NCI-H1048 (cell line): Measurements from ENCODE around the gene TAOK2.
A peak's percentile ranks its signal among the peaks of the same experiment; 100 is the strongest.
"Not testable (repeated sequence)": the region's sequence is repeated elsewhere in the genome, so short reads cannot be mapped to it uniquely, and the experiment has no call there.

ENCODE experiments used
- DNase-seq: peaks from one replicate; lab custom pipeline; 2025; lab: John Stamatoyannopoulos, UW

The TAOK2 gene

DNA sequence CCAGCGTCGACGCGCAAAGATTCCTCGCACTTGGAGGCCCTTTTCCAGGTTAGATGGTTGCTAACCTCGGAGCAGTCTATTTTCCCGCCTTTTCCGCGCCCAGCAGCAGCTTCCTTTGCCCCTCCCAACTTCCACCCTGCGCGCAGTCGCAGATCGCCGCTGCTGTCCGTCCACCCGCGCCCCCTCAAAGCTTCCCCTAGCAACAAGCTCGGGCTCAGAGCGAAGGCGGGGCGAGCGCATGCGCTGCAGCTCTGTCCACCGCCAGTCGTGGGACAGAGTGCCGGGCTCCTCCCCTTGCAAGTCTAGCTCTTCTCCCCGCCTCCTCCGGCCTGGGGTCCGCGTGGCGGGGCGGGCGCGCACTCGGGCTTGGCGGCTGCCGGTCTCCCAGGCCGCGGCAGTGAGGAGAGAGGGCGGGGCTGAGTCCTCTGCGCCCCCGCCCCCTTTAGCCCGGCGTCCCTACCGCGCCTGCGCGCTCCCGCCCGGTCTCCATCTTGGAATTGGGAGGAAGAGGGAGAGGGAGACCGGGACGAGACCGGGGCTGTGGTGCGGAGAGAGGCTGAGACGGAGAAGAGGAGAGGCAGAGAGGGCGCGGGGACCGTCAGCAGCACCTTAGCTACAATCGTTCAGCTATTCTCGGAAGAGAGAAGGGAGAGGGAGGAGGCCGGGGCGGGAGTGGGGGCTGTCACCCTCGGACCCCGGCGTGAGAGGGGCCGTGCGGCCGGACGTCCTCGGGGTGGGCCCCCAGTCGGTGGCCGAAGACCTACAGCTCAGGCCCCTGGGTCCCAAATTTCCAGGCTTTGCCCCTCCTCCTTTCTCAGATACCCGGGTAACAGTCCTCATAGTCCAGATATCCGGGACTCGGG, at the start of gene TAOK2:
TAOK2 (plus strand) TSS at position 485 of the 863 bp plus-strand sequence. CDS start 3,905 bp downstream, outside the sequence.
- peak; percentile 93 for DNase-seq

DNA sequence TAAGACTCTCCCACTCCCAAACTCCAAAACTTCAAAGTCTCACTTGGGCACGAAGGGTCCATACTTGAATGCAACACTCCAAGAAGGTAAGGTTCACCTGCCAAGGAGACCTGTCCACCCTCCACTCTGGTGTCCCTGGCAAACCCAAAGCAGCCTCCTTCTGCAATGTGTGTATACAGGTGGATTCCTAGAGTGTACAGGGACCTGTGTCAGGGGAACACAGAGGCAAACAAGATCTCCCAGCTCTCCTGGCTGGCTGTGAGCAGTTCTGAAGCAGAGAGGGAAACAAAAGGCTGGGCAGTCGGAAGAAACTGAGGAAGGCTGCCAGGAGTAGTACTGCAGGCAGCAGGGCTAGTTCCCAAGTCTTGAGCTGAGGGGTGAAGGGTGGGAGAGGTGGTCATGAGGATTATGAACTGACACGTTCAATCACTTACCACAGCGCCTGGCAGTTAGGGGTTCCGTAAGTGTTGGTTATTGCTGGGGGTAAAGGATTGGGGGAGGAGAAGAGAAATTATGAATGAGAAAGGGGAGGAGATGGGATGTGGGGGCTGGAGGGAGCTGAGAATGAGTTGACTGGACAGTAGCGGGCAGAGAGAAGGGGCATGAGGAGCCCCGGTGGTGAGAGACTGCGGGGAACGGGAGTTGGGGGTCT, 48.4 kb upstream of the TAOK2 start:
- no peak for DNase-seq

DNA sequence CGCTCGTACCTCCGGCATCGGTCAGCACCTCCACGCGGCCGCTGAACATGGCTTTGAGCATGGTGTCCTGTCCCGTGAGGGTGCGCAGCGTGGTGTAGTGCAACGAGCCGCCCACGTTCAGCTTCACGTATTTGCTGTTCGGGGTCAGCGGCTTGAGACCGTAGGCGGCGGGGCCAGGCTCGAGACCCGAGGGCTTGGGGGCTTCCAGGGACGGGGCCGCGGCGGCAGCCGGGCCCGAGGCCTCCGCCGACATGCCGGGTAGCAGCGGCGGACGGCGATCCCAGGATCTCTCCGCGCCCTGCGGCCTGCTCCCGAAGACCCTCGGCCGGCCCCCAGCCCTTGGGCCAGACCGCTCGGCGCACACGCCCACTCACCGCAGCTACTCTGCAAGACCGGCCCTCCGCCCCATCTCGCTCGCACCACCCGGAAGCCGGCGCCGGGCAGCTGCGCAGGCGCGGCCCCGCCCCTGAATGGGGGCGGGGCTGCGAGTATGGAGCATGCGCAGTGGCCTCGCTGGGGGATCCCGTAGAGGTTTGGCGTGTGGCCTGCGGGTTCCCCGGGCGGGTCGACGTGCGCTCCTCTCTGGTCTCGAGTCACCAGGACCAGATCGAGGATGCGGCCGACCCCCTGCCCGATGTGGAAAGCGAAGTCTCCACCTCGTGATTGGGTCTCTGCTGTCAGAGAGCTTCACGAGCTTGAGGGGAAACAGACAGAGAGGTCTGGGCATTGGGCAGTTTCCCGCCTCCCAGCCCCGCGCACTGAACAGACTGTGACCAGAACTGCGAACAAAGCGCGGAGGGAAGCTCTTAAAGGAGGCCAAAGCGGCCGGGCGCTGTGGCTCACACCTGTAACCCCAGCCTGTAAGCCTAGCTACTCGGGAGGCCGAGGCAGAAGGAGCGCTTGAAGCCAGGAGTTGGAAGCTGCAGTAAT, 47.6 kb upstream of the TAOK2 start, which contains the start of gene KCTD13:
KCTD13 (minus strand) TSS at position 446 of the 930 bp plus-strand sequence; CDS start at position 253, 193 bp downstream.
- no peak for DNase-seq

GRCh38 chr16:29926711-29927052, 47.0 kb upstream of the TAOK2 start:
- no peak for DNase-seq

GRCh38 chr16:29927070-29927905, 46.4 kb upstream of the TAOK2 start:
- no peak for DNase-seq

- DNase-seq, result not testable (repeated sequence)
These were observed 41.9 kb upstream of the TAOK2 start for GRCh38 chr16:29931750-29932149.

DNA sequence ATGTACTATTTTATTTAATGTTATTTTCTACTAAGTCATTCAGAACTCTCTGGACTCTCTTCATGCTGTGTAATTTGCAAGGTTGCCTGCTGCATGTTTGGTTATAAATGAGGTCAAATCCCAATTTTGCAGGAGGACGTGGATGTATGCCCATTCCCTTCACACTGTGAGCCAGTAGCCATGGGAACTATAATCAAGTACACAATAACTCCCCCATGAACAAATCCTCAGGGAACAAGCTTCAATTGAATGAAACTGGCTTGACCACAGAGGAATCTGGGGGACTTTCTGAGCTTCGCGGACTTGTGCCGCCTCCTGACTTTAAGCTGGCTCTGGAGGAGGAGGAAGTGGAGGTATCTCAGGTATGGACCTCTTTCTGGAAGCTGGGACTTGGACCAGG, 33.0 kb upstream of the TAOK2 start:
- DNase-seq, result no peak

- no peak for DNase-seq
These were observed 29.5 kb upstream of the TAOK2 start for GRCh38 chr16:29943846-29944799.

- no peak for DNase-seq
These were observed 25.8 kb upstream of the TAOK2 start for GRCh38 chr16:29947897-29948296.

- DNase-seq, result no peak
These were observed 22.7 kb upstream of the TAOK2 start for GRCh38 chr16:29950806-29951461.

DNA sequence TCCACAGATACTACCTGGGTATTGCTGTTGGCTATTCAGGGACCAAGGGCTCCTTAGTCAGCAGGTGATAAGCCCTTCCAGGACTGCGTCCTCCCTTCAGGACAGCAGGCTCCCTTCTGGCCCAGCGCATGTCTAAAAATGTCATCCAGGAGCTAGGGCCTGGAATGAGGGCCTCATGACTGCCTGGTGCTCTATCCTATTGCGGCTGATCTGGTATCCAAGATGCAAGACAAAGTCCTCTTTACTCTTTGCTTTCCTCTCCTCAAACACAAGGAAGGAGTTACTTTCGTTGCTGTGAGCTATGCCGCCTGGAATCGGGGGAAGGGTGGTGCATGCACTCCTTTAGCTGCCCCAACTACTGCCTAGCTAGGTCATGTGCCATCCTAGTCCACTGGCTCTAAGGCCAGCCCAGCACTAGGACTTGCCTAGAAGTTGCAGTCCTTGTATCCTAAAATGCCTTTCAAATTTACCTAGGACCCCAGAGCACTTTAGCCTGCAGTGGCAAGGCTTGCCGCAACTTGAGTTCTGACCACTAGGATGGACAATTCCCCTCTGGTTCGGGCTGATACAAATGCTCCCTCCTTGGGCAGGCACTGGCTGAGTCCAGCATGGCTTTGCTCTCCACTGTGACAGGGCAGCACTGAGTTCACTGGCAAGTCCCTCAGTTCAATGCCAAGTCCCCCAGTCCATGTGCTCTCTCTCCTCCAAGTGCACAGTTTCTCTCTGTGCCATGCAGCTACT, 21.9 kb upstream of the TAOK2 start:
- no peak for DNase-seq

- DNase-seq, result no peak
These were observed 14.9 kb upstream of the TAOK2 start for GRCh38 chr16:29958756-29959155.

- DNase-seq, result no peak
These were observed 14.4 kb upstream of the TAOK2 start for GRCh38 chr16:29959293-29959692.

GRCh38 chr16:29959821-29960220, 13.8 kb upstream of the TAOK2 start:
- not testable (repeated sequence) for DNase-seq

DNA sequence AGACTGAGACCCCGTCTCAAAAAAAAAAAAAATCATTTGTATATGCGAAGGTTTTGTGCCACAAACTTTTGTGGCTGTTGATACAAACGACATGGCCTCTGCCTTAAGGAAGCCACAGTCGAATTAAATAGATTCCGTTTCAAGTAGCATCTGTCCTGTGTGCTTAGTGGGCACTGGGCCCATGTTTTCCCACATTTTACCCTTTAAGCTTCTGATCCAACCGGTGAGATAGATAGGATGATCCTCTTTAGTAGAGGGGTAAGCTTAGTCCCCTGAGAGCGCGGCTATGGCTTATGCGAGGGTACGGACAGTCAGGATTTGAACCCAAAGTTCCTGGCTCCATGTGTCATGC, 12.6 kb upstream of the TAOK2 start:
- DNase-seq, result no peak

DNA sequence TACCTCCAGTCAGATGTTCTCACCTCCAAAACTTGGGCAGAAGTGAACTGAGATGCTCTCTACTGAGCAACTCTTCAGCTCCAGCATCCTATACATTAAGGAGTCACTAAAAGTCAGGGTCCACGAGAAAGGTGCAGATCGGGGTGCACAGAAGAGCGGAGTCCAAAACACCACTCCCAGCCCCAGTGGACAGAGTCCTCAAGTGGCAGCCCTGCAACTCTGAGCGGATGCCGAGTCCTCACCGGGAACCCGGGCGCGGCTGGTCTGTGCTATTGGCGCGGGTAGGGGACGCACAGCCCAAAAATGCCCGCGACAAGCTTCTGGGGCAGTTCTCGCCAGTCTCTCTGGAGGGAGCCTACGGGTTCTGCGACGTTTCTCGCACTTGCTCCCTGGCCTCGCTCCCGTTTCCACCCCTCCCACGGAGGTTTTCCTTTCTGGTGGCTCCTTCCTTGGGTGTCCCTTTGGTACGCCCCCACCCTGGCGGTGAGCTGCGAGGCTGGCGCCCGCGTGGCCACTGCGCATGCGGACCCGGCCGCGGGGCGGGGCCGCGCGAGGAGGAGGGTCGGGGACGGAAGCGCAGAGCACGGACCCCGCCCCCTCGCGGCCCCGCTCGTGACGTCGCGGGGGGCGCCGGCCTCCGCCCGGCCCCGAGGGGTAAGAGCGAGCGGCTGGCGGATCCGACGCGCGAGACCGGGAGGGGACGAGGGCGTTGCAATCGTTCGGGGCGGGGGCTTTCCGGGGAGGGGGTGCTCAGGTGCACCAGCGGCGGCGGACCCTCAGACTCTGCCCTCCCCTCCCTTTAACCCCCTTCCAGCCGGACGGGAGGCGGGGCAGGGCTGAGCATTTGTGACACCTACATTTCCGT, 12.0 kb upstream of the TAOK2 start, which contains the start of gene TMEM219:
TMEM219 (plus strand) TSS at position 601 of the 865 bp plus-strand sequence. CDS start 1,065 bp downstream, outside the sequence.
- DNase-seq, result peak; percentile 53

- no peak for DNase-seq
These were observed 11.2 kb upstream of the TAOK2 start for GRCh38 chr16:29962344-29962994.
